Adrenal gland (tissue), 5 donors: ENCODE measurements around the gene SNAI3.

Source experiments
- POLR2A ChIP-seq, 2 donors: fragments of 450-650 bp; IDR thresholded peaks; one replicate each; pipeline ENCODE4 v1.6.1; 2017; ENCODE audit warnings: antibody characterized with exemption in 2 of 2, mild to moderate bottlenecking in 2 of 2, moderate library complexity in 1 of 2
- TF ChIP-seq, protein P1 (sequence below), 6 experiments: fragments of 450-650 bp in 4 of 6; fragments of 200-600 bp in 2 of 6; sonication (generic) in 1 of 6; IDR thresholded peaks; 1 replicate in 5 of 6; 2 replicates in 1 of 6; pipeline versions ENCODE4 v1.5.1 to v1.8.0; 2016 to 2021; ENCODE audit warnings: antibody characterized with exemption in 6 of 6, mild to moderate bottlenecking in 2 of 6, moderate library complexity in 1 of 6
- donor health status: DM: no; HTN: no; CAD: no.

DNA sequence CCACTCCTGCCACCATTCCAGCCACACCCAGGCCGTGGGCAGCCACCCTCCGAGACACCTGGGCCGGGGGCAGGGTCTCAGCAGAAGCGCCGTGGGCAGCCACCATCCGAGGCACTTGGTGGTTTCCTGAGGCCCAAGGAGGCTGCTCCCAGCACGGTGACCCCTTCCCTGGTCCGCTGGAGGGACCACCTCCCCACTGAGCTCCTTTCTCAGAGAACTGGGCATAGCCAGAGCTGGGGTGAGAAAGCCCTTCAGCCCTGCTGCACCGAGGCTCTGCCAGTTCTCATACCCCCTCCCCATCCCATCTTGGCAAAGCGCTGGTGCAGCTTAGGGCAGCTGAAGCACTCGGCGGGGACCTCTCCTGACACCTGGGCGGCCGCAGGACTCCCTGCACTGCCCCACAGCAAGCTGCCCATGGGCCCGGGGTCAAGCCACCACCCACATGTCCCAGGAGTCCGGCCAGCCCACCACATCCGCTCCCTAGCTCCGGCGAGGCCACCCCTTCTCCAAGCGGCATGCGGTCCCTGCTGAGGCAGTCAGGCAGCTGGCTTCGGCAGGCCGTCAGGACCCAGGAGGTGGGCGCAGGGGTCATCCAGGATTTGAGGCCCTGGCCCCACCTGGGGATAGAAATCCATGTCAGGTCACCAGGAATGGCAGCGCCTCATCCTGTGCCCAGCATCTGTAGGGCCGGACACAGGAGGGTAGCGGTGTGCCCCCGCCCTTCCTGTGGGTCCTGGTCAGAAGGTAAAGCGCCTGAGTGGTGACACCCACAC lies 34.1 kb downstream of the SNAI3 start:
- TF ChIP-seq, protein P1, sequence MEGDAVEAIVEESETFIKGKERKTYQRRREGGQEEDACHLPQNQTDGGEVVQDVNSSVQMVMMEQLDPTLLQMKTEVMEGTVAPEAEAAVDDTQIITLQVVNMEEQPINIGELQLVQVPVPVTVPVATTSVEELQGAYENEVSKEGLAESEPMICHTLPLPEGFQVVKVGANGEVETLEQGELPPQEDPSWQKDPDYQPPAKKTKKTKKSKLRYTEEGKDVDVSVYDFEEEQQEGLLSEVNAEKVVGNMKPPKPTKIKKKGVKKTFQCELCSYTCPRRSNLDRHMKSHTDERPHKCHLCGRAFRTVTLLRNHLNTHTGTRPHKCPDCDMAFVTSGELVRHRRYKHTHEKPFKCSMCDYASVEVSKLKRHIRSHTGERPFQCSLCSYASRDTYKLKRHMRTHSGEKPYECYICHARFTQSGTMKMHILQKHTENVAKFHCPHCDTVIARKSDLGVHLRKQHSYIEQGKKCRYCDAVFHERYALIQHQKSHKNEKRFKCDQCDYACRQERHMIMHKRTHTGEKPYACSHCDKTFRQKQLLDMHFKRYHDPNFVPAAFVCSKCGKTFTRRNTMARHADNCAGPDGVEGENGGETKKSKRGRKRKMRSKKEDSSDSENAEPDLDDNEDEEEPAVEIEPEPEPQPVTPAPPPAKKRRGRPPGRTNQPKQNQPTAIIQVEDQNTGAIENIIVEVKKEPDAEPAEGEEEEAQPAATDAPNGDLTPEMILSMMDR (IDR thresholded peaks at IDR 0.05), result no peak
- no peak for TF ChIP-seq POLR2A (IDR thresholded peaks at IDR 0.05)
